ENCODE results near the gene ZNF473. TPM values are rescaled to one million over a fixed set of nuclear protein-coding genes. Genes with fewer than 3 reads are reported as not detected.

The ZNF473 gene
- total and polyA plus RNA-seq, 2 of the 13 experiments (the other 11 are each of a cell fraction or from before 2014, with no cell fraction given), result 5.8 to 11.9 TPM

DNA sequence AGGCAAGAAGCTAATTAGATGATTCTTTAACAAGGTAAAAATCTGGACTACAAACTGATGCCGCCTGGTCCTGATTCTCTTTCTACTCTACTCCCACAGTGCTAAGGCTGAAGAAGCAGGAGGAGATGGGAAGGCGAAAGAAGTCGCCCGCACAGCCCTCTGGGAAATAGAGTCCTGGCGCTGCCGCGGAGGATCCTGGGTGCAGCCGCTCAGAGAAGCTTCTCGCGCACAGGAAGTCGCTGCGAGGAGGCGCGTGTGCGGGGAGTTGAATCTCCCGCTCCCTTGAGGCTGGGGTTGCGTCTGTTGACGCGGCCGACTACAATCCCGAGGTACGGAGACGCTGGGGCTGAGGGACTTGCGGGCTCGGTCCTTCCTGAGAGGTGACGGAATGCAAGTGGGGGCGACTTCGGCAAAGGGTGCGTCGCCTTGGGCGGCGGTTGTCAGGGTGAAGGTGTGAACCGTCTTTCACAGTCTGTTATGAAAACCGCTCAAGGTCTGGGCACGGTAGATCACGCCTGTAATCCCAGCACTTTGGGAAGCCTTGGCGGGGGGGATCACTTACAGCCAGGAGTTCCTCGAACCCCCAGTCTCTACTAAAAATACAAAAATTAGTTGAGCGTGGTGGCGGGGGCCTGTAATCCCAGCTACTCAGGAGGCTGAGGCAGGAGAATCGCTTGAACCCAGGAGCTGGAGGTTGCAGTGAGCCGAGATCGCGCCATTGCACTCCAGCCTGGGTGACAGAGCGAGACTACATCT is at the start of gene ZNF473 (continued):
- TF ChIP-seq, protein P1, sequence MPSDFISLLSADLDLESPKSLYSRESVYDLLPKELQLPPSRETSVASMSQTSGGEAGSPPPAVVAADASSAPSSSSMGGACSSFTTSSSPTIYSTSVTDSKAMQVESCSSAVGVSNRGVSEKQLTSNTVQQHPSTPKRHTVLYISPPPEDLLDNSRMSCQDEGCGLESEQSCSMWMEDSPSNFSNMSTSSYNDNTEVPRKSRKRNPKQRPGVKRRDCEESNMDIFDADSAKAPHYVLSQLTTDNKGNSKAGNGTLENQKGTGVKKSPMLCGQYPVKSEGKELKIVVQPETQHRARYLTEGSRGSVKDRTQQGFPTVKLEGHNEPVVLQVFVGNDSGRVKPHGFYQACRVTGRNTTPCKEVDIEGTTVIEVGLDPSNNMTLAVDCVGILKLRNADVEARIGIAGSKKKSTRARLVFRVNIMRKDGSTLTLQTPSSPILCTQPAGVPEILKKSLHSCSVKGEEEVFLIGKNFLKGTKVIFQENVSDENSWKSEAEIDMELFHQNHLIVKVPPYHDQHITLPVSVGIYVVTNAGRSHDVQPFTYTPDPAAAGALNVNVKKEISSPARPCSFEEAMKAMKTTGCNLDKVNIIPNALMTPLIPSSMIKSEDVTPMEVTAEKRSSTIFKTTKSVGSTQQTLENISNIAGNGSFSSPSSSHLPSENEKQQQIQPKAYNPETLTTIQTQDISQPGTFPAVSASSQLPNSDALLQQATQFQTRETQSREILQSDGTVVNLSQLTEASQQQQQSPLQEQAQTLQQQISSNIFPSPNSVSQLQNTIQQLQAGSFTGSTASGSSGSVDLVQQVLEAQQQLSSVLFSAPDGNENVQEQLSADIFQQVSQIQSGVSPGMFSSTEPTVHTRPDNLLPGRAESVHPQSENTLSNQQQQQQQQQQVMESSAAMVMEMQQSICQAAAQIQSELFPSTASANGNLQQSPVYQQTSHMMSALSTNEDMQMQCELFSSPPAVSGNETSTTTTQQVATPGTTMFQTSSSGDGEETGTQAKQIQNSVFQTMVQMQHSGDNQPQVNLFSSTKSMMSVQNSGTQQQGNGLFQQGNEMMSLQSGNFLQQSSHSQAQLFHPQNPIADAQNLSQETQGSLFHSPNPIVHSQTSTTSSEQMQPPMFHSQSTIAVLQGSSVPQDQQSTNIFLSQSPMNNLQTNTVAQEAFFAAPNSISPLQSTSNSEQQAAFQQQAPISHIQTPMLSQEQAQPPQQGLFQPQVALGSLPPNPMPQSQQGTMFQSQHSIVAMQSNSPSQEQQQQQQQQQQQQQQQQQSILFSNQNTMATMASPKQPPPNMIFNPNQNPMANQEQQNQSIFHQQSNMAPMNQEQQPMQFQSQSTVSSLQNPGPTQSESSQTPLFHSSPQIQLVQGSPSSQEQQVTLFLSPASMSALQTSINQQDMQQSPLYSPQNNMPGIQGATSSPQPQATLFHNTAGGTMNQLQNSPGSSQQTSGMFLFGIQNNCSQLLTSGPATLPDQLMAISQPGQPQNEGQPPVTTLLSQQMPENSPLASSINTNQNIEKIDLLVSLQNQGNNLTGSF (CRISPR knock-in tag; IDR thresholded peaks at IDR 0.05), result peak; percentile 99
- TF ChIP-seq, protein P2, sequence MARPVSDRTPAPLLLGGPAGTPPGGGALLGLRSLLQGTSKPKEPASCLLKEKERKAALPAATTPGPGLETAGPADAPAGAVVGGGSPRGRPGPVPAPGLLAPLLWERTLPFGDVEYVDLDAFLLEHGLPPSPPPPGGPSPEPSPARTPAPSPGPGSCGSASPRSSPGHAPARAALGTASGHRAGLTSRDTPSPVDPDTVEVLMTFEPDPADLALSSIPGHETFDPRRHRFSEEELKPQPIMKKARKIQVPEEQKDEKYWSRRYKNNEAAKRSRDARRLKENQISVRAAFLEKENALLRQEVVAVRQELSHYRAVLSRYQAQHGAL (CRISPR knock-in tag; IDR thresholded peaks at IDR 0.05; ENCODE audit: not compliant biosample characterization), result peak; percentile 94
- TF ChIP-seq XRCC5 (optimal IDR thresholded peaks at IDR 0.05; ENCODE audit: low read length) (no peak), ZUFSP (CRISPR knock-in tag; IDR thresholded peaks at IDR 0.05; ENCODE audit: borderline replicate concordance) (no peak), MYNN (CRISPR knock-in tag; IDR thresholded peaks at IDR 0.05; ENCODE audit: low read depth) (peak; percentile 82; the same call in 1 of the 2 replicates), USF2 (IDR thresholded peaks at IDR 0.05; ENCODE audit: low read depth, low read length) (no peak), USF2 (CRISPR knock-in tag; IDR thresholded peaks at IDR 0.05; ENCODE audit: borderline replicate concordance) (no peak; the same call in 1 of the 2 replicates), MAZ (IDR thresholded peaks at IDR 0.05; ENCODE audit: borderline replicate concordance, low read depth, low read length) (no peak), MAZ (CRISPR knock-in tag; IDR thresholded peaks at IDR 0.05; ENCODE audit: low read depth) (peak; percentile 94), ELF4 (CRISPR knock-in tag; IDR thresholded peaks at IDR 0.05; ENCODE audit: borderline replicate concordance) (peak; percentile 94), ARNT2 (CRISPR knock-in tag; IDR thresholded peaks at IDR 0.05; ENCODE audit: low read depth) (peak; percentile 97), ZNF782 (CRISPR knock-in tag; IDR thresholded peaks at IDR 0.05; ENCODE audit: borderline replicate concordance) (peak; percentile 92; the same call in 1 of the 2 replicates), MEIS1 (CRISPR knock-in tag; IDR thresholded peaks at IDR 0.05; ENCODE audit: borderline replicate concordance) (peak; percentile 91; the same call in 1 of the 2 replicates), PLRG1 (conservative IDR thresholded peaks at IDR 0.05) (no peak), ATF5 (CRISPR knock-in tag; IDR thresholded peaks at IDR 0.05; ENCODE audit: low read depth) (peak; percentile 95; the same call in 1 of the 2 replicates)
